GM12878 (cell line): ENCODE results near the gene ABCC2. TPM values are rescaled to one million over a fixed set of nuclear protein-coding genes. Genes with fewer than 3 reads are reported as not detected.

Experiments used
- ATAC-seq: fragments of 200-7000 bp; cut with Tn5 transposase; 3 replicates; pipeline ENCODE4 v1.9.1; 2020; ENCODE audit warnings: mild to moderate bottlenecking, moderate library complexity
- BruUV-seq: library from RNA; stranded (reverse); fragments of 400-500 nt; replicated peaks from 2 replicates; lab custom pipeline; 2021; lab: Mats Ljungman, UMichigan
- CTCF ChIA-PET: fragments of 300-600 bp; sonication (Branson Sonifier 250); formaldehyde crosslinking; extraction: SDS; loops from one replicate; lab custom pipeline; 2021; ENCODE audit warnings: inconsistent platforms; lab: Yijun Ruan, JAX
- POLR2A ChIA-PET: fragments of 350-600 bp; formaldehyde crosslinking; extraction: SDS; loops from one replicate; lab custom pipeline; 2021; ENCODE audit warnings: inconsistent platforms; lab: Charles Lee
- RAD21 ChIA-PET: fragments of 300-600 bp; sonication (Branson Sonifier 250); formaldehyde crosslinking; loops from one replicate; lab custom pipeline; 2023; ENCODE audit warnings: antibody characterized with exemption; ENCODE audit not compliant: unreplicated experiment; lab: Charles Lee
- SMC1A ChIA-PET: fragments of 300-600 bp; sonication (Branson Sonifier 250); formaldehyde crosslinking; loops from one replicate; lab custom pipeline; 2023; ENCODE audit not compliant: unreplicated experiment, uncharacterized antibody; lab: Charles Lee
- DNase-seq: peaks from one replicate; pipeline ENCODE4 v3.0.0-alpha.2; 2011; ENCODE audit warnings: low read depth, low spot score
- FAIRE-seq: peaks from 3 replicates; lab custom pipeline; 2011; peaks lifted over from hg19 to GRCh38; lab: Jason Lieb, UNC
- H2AFZ ChIP-seq: 2 replicates; pipeline ENCODE4 v1.6.0; 2011; ENCODE audit warnings: low read depth, low read length, control low read depth; ENCODE audit not compliant: control insufficient read depth
- H3K27ac ChIP-seq: 2 replicates; pipeline ENCODE4 v1.5.1; 2011; ENCODE audit warnings: control low read depth; ENCODE audit not compliant: control insufficient read depth, insufficient read depth
- H3K27me3 ChIP-seq, 2 experiments: replicated peaks in 1 of 2; 2 replicates each; pipeline versions ENCODE4 v1.6.0 to v1.6.1; 2011; ENCODE audit warnings: low read length in 1 of 2; ENCODE audit not compliant: control insufficient read depth in 2 of 2, insufficient read depth in 2 of 2
- H3K36me3 ChIP-seq, 2 experiments: 2 replicates each; pipeline ENCODE4 v1.5.1; 2011; ENCODE audit warnings: low read length in 1 of 2; ENCODE audit not compliant: control insufficient read depth in 2 of 2, insufficient read depth in 2 of 2
- H3K4me1 ChIP-seq: 2 replicates; pipeline ENCODE4 v1.6.1; 2011; ENCODE audit warnings: mild to moderate bottlenecking, low read length, moderate library complexity, mixed read lengths; ENCODE audit not compliant: control insufficient read depth, insufficient read depth
- H3K4me2 ChIP-seq: 2 replicates; pipeline ENCODE4 v1.6.0; 2011; ENCODE audit warnings: control low read depth; ENCODE audit not compliant: control insufficient read depth, insufficient read depth
- H3K4me3 ChIP-seq: fragments of 200-600 bp; sonication (generic); 2 replicates; pipeline ENCODE4 v1.5.1; 2016
- H3K79me2 ChIP-seq: 2 replicates; pipeline ENCODE4 v1.6.0; 2011; ENCODE audit warnings: low read length; ENCODE audit not compliant: control insufficient read depth, insufficient read depth
- H3K9ac ChIP-seq: 2 replicates; pipeline ENCODE4 v1.8.0; 2011; ENCODE audit warnings: low read length, control low read depth, mixed read lengths; ENCODE audit not compliant: control insufficient read depth, insufficient read depth
- H3K9me3 ChIP-seq: replicated peaks from 3 replicates; pipeline ENCODE4 v1.5.1; 2011; ENCODE audit warnings: mild to moderate bottlenecking, low read length; ENCODE audit not compliant: control insufficient read depth, insufficient read depth
- H4K20me1 ChIP-seq: 2 replicates; pipeline ENCODE4 v1.6.0; 2011; ENCODE audit not compliant: control insufficient read depth, insufficient read depth
- ATF3 ChIP-seq: IDR thresholded peaks from 2 replicates; pipeline ENCODE4 v1.6.1; 2011; ENCODE audit warnings: low read depth, mild to moderate bottlenecking, low read length, moderate library complexity, borderline replicate concordance; ENCODE audit errors: extremely low read depth
- BHLHE40 ChIP-seq, 2 experiments: fragments of 450-650 bp in 1 of 2; IDR thresholded peaks; 2 replicates each; pipeline ENCODE4 v1.6.1; 2011 to 2017; ENCODE audit warnings: low read depth in 2 of 2, borderline replicate concordance in 1 of 2, improper control_type of control experiment in 1 of 2, low read length in 1 of 2, mild to moderate bottlenecking in 1 of 2
- BRCA1 ChIP-seq: IDR thresholded peaks from 2 replicates; pipeline ENCODE4 v1.6.1; 2011; ENCODE audit warnings: low read depth, low read length, improper control_type of control experiment
- CBFB ChIP-seq: IDR thresholded peaks from 2 replicates; pipeline ENCODE4 v1.6.1; 2016; ENCODE audit warnings: antibody characterized with exemption, low read depth
- IKZF2 ChIP-seq, 2 experiments: fragments of 450-650 bp; IDR thresholded peaks; 2 replicates each; pipeline ENCODE4 v1.6.1; 2017; ENCODE audit warnings: mild to moderate bottlenecking in 2 of 2, moderate library complexity in 2 of 2
- PBX3 ChIP-seq: IDR thresholded peaks from 2 replicates; pipeline ENCODE4 v1.6.1; 2011; ENCODE audit warnings: mild to moderate bottlenecking, low read depth, low read length, moderate library complexity; ENCODE audit not compliant: insufficient replicate concordance
- RCOR1 ChIP-seq: conservative IDR thresholded peaks from 2 replicates; pipeline ENCODE4 v1.6.1; 2012; ENCODE audit warnings: low read depth, low read length, improper control_type of control experiment
- RUNX3 ChIP-seq: IDR thresholded peaks from 2 replicates; pipeline ENCODE4 v1.6.1; 2012; ENCODE audit warnings: low read length, inconsistent platforms
- SREBF2 ChIP-seq: IDR thresholded peaks from 2 replicates; pipeline ENCODE4 v1.6.1; 2012; ENCODE audit warnings: mild to moderate bottlenecking, low read length
- ZNF274 ChIP-seq: IDR thresholded peaks from one replicate; pipeline ENCODE4 v1.8.0; 2011; ENCODE audit not compliant: insufficient read length, insufficient read depth
- ZNF622 ChIP-seq: fragments of 450-650 bp; IDR thresholded peaks from 2 replicates; pipeline ENCODE4 v1.6.1; 2017; ENCODE audit warnings: mild to moderate bottlenecking, inconsistent platforms
- WGBS: methylation state at CpG from one replicate; pipeline ENCODE4 v1.1.6; 2016; ENCODE audit warnings: low lambda C conversion rate; ENCODE audit not compliant: insufficient replicate concordance, insufficient coverage; ENCODE audit errors: missing lambda C conversion rate; 5-methylcytosine and 5-hydroxymethylcytosine counted together
- in situ Hi-C: fragments of 300-500 bp; cut with MboI; formaldehyde crosslinking; loops from 9 replicates; pipeline ENCODE4 v1.14.3; 2018; ENCODE audit warnings: mixed read lengths
- intact Hi-C: fragments of 100-400 bp; cut with micrococcal nuclease; formaldehyde crosslinking; loops from one replicate; pipeline ENCODE4 v1.14.2; 2022; ENCODE audit not compliant: unreplicated experiment
- polyA plus RNA-seq, 11 experiments: library from polyadenylated mRNA; depleted of rRNA in 4 of 11; unstranded in 6 of 11; stranded (reverse) in 5 of 11; fragments of >200 nt; fragmentation: Nextera tagmentation in 4 of 11; fragmentation: Illumina TruSeq in 1 of 11; extraction: Ambion mirVana in 4 of 11; extraction: Trizol in 1 of 11; gene quantifications; 1 replicate in 1 of 11; 2 replicates in 10 of 11; pipeline versions ENCODE4 v1.2.1 to v1.2.3, GENCODE V29; 2011 to 2016; ENCODE audit warnings: inconsistent platforms in 2 of 11, missing spikeins in 2 of 11, low read depth in 1 of 11
- total RNA-seq, 4 experiments: library from RNA; depleted of rRNA in 3 of 4; stranded (reverse); fragments of >200 nt in 3 of 4; fragmentation: Illumina TruSeq in 1 of 4; extraction: Trizol in 1 of 4; gene quantifications; 2 replicates each; pipeline versions ENCODE4 v1.2.1 to v1.2.3, GENCODE V29; 2013 to 2021

Gene ABCC2
- total and polyA plus RNA-seq, 10 of the 15 experiments (the other 5 are each of a cell fraction or from before 2014, with no cell fraction given), result 0.02 to 0.95 (median 0.21) TPM

- no TSS peak for BruUV-seq
- H2AFZ ChIP-seq, result no peak overlapping the region
- DNase-seq, result no peak
- H4K20me1 ChIP-seq, result no peaks in the 10 kb centered on the region
- no peak for ATAC-seq
- H3K9ac ChIP-seq, result no peak overlapping the region
- H3K27me3 ChIP-seq, result no peaks in the 10 kb centered on the region
- intact Hi-C loops (no loop called here), in situ Hi-C loops (no loop called here)
- H3K79me2 ChIP-seq, result no peaks in the 10 kb centered on the region
- ChIA-PET RAD21 (no interaction called here), POLR2A (no interaction called here), CTCF (no interaction called here), SMC1A (interaction anchor here (1.4 kb wide), 1 partner anchor 10 kb away, joined by 4 read pairs; no protein-coding TSS in a partner anchor)
- H3K9me3 ChIP-seq, result no peaks in the 10 kb centered on the region; the same call in 2 of the 3 replicates
- H3K4me2 ChIP-seq, result no peak overlapping the region
- no peak for TF ChIP-seq RUNX3
- no peak for TF ChIP-seq RCOR1
- TF ChIP-seq BRCA1, result no peak
- TF ChIP-seq IKZF2 (IDR thresholded peaks at IDR 0.05), result no peak
- H3K27ac ChIP-seq, result no peak overlapping the region
- H3K4me1 ChIP-seq, result peaks cover 11% of the 10 kb centered on the region
- no peak for FAIRE-seq
- H3K36me3 ChIP-seq, result no peaks in the 10 kb centered on the region
- H3K4me3 ChIP-seq, result no peak overlapping the region
Observed at GRCh38 chr10:99775850-99776249, 6.6 kb upstream of the ABCC2 start.

- Histone ChIP-seq H3K4me2 (0 out of 2 replicates have a peak overlapping the region, but pooled peaks have one; percentile 21), H3K79me2 (no peaks in the 10 kb centered on the region), H3K4me1 (peaks cover 11% of the 10 kb centered on the region), H2AFZ (no peak overlapping the region), H3K27ac (no peak overlapping the region), H3K27me3 (no peaks in the 10 kb centered on the region), H3K9ac (no peak overlapping the region), H3K9me3 (no peaks in the 10 kb centered on the region; the same call in 2 of the 3 replicates), H4K20me1 (no peaks in the 10 kb centered on the region)
- DNase-seq (no peak), ATAC-seq (peak; percentile 83)
- ChIA-PET SMC1A (interaction anchor here (0.6 to 1.2 kb wide), 2 partner anchors 12 to 13 kb away, joined by 3 read pairs; no protein-coding TSS in a partner anchor), CTCF (interaction anchor here (1.2 kb wide), 1 partner anchor 25 kb away, joined by 3 read pairs; no protein-coding TSS in a partner anchor), POLR2A (interaction anchor here (0.6 kb wide), 1 partner anchor 158 kb away, joined by 3 read pairs; no protein-coding TSS in a partner anchor), RAD21 (no interaction called here)
- intact Hi-C loops (no loop called here), in situ Hi-C loops (no loop called here)
- WGBS, result 90% methylated on average over 1 of the region's 1 CpG
- TF ChIP-seq IKZF2 (IDR thresholded peaks at IDR 0.05) (no peak), ATF3 (no peak), CBFB (no peak), ZNF274 (no peak), BHLHE40 (IDR thresholded peaks at IDR 0.05; ENCODE audit: borderline replicate concordance in 1 of 2, low read depth in 2 of 2, low read length in 1 of 2) (peak in 1 of 2 experiments; percentile 7; a peak in 1 of 4 replicates), PBX3 (no peak), SREBF2 (no peak), ZNF622 (no peak)
- TF ChIP-seq, all 136 proteins: peak for 1
- no TSS peak for BruUV-seq
- H3K36me3 ChIP-seq, result no peaks in the 10 kb centered on the region
- no peak overlapping the region for H3K4me3 ChIP-seq
- peak; percentile 7 for FAIRE-seq
Observed at GRCh38 chr10:99777918-99778714, 4.3 kb upstream of the ABCC2 start.
